ENCODE data around the gene SUPT5H.
"Not testable (repeated sequence)": the region's sequence is repeated elsewhere in the genome, so short reads cannot be mapped to it uniquely, and the experiment has no call there.

Gene SUPT5H

DNA sequence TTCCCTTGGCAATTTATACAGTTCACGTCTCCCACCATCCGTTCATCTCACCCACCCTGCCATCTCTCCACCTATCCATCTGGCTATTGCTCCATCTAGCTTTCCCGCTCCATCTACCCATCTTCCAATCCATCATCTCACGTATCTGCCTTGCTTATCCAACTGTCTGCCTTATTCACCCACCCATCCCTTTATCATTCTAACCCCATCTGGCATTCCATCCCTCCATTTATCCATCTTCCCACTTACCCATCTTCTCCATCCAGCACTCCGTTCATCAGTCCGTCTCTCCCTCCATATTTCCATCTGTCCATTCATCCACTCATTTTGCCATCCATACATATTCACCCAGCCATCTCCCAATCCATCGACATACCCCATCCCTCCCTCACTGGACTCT lies 19.6 kb upstream of the SUPT5H start:
- DNase-seq (ENCODE audit: low read depth, low spot score) = no peak

DNA sequence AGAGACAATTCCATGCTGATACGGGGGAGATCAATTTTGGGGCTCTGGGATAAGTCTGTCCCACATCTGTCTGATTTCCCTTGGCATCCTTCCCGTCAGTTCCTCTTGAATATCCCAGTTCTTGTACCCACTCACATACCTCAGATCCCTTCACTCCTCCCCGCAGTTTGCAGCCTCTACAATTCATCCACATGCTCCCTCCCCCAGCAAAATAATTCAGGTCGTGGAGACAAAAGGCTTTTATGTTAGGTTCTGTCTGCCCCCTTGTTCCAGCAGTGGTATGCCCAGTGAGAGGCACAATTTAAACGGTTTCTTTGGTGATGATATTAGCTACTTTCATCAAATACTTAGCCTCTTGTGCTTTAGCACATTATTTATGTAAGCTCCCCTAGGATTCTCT lies 19.2 kb upstream of the SUPT5H start:
- no peak for DNase-seq (ENCODE audit: low read depth, low spot score)

DNA sequence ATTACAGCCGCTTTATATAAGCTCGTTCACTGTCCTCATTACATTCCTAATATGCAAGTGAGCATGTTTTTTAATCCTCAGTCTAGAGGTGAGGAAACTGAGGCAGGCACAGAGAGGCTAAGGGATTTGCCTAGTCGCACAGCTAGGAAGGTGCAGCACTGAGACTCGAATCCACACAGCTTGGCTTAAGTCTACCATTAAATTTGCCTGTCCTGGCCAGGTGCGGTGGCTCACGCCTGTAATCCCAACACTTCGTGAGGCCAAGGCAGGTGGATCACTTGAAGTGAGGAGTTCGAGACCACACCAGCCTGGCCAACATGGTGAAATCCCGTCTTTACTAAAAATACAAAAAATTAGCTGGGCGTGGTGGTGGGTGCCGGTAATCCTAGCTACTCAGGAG lies 17.7 kb upstream of the SUPT5H start:
- DNase-seq (ENCODE audit: low read depth, low spot score) = no peak

DNA sequence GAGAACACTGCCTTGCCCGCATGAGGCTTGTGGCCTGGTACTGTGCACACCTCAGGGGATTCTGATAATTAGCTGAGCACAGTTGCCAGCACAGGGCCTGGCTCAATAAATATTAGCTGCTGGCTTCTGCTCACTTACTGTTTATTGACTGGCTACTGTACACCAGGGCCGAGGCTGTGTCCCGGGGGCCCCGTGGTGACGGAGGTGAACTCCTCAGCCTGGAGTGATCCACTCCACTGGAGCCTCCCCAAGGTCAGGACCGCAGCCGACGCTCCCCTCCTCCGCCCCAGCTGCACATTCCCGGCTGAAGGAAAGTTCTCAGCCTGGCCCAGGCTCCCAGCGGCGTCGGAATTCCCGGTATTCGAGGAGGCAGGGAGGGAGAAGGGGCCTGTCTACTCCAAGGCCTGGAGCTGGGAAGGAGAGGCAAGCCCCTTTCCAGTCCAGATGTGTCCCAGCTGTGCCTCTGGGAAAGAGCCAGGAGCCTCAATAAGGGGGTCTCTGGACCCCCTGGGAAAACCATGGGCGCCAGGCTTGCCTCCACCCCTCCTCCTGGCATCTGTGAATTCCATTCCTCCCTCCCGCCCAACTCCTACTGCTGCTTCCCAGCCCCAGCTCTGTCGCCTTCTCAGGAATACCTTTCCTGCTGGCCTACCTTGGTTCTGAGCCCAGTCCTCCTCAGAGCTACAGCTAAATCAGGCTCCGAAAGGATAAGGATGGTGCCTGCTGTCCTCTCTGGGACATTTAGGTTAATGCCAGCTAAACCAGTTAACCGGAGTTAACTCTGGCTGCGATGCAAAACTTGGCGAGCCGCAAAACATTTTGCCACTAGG lies 16.9 kb upstream of the SUPT5H start:
- DNase-seq (ENCODE audit: low read depth, low spot score) = peak; percentile 93

GRCh38 chr19:39430675-39431593 lies 14.4 kb upstream of the SUPT5H start:
- peak; percentile 89 for DNase-seq (ENCODE audit: low read depth, low spot score)

DNA sequence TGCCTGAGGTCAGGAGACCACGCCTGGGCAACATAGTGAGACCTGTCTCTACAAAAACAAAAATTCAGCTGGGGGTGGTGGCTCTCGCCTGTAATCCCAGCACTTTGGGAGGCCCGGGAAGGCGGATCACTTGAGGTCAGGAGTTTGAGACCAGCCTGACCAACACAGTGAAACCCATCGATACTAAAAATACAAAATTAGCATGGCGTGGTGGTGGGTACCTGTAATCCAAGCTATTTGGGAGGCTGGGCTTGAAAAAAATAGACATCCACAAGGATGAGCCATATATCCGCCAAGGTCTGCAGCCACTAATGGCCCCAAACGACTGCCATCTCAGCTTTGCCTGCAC lies 12.7 kb upstream of the SUPT5H start:
- DNase-seq (ENCODE audit: low read depth, low spot score) = no peak

DNA sequence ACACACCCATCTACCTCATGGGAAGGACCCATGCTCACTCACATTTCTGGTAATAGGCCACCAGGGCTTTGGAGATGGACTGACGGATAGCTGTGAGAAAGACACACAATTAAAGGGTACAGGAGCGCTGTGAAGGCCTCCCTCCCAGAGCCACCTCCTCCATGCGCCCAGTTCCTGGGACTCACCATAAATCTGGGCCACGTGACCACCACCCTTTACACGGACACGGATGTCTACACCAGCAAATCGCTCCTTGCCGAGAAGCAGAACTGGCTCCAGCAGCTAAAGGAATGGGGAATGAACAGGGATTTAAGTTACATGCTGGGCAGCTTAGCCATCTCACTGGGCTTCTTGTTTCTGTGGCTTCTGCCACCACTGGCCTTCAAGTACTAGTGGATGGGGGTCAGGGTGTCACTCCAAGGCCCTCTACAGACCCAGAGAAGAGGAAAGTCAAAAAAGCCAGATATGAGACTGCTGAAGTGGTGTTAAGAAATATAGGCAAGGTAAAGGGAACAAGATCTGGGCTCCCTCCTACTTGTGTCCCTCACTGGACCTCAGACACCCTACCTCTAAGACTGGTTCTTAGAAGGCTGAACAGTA lies 11.8 kb upstream of the SUPT5H start:
- no peak for DNase-seq (ENCODE audit: low read depth, low spot score)

DNA sequence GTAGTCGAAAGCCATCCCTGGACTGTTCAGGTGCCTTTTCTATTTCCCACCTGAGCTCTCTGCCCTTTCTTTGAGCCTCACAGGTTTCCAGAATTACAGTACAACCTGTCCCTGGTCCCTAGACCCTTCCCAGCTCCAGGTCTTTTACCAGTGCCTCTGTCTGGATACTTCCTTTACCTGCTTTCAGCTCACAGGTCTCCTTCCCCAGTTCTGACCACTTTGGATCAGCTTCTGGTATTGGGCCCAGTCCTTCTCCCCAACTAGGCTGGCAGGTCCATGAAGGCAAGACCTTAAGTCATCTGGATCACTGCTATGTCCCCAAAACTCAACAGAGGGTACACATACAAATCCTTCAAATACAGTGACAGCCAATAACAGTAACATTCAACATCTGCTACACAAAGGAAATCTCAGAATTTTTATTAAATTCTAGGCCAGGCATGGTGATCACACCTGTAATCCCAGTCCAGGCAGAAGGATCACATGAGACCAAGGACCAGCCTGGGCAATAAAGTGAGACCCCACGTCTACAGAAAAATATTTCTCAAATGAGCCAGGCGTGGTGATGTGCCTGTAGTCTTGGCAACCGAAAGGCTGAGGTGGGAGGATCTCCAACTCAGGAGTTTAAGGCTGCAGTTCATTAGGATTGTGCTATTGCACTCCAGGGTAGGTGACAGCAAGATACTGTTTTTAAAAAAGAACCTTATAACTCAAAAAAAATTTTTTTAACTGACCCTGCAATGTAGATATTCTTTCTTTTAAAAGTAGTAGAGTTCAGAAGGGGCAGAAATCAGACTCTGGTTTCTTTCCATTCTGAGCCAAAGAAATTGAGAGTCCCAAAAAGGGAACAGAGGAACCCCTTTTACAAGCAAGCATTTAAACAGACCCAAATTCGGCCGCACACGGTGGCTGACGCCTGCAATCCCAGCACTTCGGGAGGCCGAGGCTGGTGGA lies 11.0 kb upstream of the SUPT5H start:
- no peak for DNase-seq (ENCODE audit: low read depth, low spot score)

- DNase-seq (ENCODE audit: low read depth, low spot score) = peak; percentile 92
Measured at GRCh38 chr19:39435499-39436349, 9.7 kb upstream of the SUPT5H start, which contains the start of gene RPS16. TSS of gene RPS16 (minus strand) at chr19:39435949. CDS start at chr19:39435895, 54 bp downstream.

DNA sequence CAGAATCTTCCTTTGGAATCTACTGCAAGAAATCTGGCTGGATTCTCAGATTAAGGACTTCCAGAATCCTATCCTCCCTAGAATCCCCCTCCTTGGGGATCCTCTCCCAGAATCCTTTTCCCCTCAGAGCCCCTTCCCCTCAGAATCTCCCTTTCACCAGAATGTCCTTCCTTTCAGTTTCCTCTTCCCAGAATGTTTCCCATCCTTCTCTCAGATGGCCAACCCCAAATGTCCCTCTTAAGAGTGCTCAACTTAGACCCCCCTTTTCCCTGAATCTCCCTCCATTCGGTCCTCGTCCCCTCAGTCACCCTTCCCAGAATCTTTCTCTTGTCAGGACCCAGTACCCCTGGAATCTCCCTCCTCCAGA lies 9.0 kb upstream of the SUPT5H start:
- no peak for DNase-seq (ENCODE audit: low read depth, low spot score)

DNA sequence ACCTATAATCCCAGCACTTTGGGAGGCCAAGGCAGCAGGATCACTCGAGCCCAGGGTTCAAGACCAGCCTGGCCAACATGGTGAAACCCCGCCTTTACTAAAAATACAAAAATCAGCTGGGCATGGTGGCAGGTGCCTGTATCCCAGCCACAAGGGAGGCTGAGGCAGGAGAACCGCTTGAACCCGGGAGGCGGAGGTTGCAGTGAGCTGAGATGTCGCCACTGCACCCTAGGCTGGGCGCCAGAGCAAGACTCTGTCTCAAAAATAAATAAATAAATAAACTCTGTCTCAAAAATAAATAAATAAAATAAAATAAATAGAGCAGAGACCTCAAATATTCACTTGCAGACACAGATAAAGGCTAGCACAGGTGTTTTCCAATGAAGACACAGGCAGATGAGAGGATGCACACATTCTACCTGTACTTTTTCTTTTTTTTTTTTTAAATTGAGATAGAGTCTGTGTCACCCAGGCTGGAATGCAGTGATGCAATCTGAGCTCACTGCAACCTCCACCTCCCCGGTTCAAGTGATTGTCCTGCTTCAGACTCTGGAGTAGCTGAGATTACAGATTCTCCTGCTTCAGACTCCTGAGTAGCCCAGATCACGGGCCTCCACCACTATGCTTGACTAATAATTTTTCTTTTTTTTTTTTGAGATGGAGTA lies 7.0 kb upstream of the SUPT5H start:
- DNase-seq (ENCODE audit: low read depth, low spot score) = no peak

GRCh38 chr19:39444598-39445195 lies 685 bp upstream of the SUPT5H start:
- no peak for DNase-seq (ENCODE audit: low read depth, low spot score)

GRCh38 chr19:39446365-39447084 lies 1.1 kb downstream of the SUPT5H start:
- DNase-seq (ENCODE audit: low read depth, low spot score) = no peak

GRCh38 chr19:39448271-39448670 lies 2.9 kb downstream of the SUPT5H start:
- no peak for DNase-seq (ENCODE audit: low read depth, low spot score)

DNA sequence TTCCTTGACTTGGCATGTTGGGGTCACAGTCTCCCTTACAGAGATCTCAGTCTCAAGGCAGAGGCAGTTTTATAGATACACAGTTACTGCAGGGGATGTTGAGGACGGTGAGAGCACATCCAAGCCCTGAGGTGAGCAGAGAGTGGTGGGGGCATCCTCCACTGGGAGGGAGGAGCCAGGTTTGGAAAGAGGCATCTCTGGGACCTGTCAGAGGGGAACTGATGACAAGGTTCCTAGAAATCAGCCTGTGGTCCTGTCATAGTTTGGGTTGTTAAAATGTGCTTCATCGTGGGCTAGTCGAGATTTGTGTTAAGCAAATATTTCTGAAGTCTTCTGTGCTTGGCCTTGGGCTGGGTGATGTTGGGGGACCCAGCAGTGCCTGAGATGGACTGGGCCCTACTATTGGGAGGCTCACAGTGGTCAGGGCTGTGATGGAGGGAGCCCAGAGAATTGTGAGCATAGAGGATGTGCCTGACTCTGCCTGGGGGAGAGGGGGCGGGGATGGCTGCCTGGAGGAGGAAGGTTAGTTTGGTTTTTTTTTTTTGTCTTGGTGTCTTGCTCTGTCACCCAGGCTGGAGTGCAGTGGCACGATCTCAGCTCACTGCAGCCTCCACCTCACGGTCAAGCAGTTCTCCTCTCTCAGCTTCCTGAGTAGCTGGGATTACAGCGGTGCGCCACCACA lies 3.9 kb downstream of the SUPT5H start:
- DNase-seq (ENCODE audit: low read depth, low spot score) = no peak

DNA sequence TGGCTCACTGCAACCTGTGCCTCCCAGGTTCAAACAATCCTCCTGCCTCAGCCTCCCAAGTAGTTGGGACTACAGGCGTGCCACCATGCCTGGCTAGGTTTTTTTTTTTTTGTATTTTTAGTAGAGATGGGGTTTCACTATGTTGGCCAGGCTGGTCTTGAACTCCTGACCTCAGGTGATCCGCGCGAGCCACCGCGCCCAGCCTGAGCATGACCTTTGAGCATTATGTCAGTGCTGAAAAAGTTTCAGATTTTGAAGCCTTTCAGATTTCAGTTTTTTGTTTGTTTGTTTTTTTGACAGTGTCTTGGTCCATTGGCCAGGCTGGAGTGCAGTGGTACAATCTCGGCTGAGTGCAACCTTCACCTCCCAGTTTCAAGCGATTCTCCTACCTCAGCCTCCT lies 5.9 kb downstream of the SUPT5H start:
- not testable (repeated sequence) for DNase-seq (ENCODE audit: low read depth, low spot score)

DNA sequence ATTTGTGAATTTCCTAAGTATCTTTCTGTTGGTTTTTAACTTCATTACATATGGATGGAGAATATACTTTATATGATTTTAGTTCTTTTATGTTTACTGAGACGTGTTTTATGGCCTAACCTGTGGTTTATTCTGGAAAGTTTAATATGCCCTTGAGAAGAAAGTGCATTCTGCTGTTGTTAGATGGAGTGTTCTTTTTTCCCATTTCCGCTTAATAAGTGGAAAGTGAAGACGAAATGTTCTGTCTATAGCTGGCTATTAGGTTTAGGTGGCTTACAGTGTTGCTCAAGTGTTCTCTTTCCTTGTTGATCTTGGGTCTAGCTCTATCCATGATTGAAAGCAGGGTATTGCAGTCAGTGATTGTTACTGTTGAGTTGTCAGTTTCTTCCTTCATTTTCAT lies 18.0 kb downstream of the SUPT5H start:
- no peak for DNase-seq (ENCODE audit: low read depth, low spot score)

All from smooth muscle cell of the brain vasculature (primary cell).